Stimulated activated CD8-positive, alpha-beta memory T cell treated with anti-CD3 and anti-CD28 coated beads, Interleukin-4, amount 100 ng/mL, for 24 hours (primary cell): ENCODE results near the gene DDX3X.
"Not testable (repeated sequence)": the region's sequence is repeated elsewhere in the genome, so short reads cannot be mapped to it uniquely, and the experiment has no call there.

ENCODE experiments used
- DNase-seq: peaks from one replicate; pipeline ENCODE4 v3.0.0-alpha.2; 2020; ENCODE audit warnings: low read depth

DDX3X gene

DNA sequence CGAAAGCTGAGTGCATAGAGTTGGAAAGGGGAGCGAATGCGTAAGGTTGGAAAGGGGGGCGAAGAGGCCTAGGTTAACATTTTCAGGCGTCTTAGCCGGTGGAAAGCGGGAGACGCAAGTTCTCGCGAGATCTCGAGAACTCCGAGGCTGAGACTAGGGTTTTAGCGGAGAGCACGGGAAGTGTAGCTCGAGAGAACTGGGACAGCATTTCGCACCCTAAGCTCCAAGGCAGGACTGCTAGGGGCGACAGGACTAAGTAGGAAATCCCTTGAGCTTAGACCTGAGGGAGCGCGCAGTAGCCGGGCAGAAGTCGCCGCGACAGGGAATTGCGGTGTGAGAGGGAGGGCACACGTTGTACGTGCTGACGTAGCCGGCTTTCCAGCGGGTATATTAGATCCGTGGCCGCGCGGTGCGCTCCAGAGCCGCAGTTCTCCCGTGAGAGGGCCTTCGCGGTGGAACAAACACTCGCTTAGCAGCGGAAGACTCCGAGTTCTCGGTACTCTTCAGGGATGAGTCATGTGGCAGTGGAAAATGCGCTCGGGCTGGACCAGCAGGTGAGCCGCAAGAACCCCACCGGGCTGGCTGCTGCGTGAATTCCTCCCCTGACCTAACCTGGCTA lies at the start of gene DDX3X:
Gene DDX3X, plus strand, starts transcription at position 419 of the 619 bp plus-strand sequence. Its CDS starts 91 bp downstream, at position 510.
- DNase-seq: peak; percentile 79

DNA sequence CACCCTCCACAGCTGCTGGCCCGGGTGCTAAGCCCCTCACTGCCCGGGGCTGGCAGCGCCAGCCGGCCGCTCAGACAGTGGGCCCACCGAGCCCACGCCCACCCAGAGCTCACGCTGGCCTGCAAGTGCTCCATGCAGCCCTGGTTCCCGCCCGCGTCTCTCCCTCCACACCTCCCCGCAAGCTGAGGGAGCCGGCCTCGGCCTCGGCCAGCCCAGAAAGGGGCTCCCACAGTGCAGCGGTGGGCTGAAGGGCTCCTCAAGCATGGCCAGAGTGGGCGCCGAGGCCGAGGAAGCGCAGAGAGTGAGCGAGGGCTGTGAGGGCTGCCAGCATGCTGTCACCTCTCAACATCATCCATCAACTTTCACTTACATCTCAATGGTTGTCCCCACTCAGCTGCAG lies 48.0 kb upstream of the DDX3X start:
- DNase-seq: not testable (repeated sequence)

- DNase-seq: no peak
Measured at GRCh38 chrX:41288641-41289040, 45.3 kb upstream of the DDX3X start.

- DNase-seq: no peak
Measured at GRCh38 chrX:41289095-41289494, 44.9 kb upstream of the DDX3X start.

- DNase-seq: no peak
Measured at GRCh38 chrX:41291309-41291708, 42.7 kb upstream of the DDX3X start.

- DNase-seq: no peak
Measured at GRCh38 chrX:41293269-41293668, 40.7 kb upstream of the DDX3X start.

GRCh38 chrX:41300758-41301437 lies 33.1 kb upstream of the DDX3X start:
- no peak for DNase-seq

GRCh38 chrX:41301438-41301824 lies 32.5 kb upstream of the DDX3X start:
- DNase-seq: no peak

GRCh38 chrX:41302370-41302769 lies 31.6 kb upstream of the DDX3X start:
- no peak for DNase-seq

DNA sequence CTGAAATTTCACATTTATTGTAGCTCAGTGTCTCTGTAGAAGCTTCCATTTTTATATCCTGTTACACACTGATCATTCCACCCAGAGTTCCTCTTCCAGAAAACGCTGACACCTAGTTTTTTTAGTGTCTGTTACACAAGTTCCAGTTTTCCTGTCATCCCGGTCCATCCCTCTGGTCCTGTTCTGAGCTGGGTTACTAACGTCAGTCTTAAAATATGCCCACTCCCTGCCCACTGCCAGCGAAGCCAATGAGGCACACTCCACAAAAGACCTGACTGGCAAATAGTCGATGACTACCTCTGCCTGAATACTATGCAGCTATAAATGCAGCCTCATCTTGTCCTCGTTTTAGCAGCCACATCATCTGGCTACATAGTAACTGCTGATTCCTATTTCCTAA lies 30.9 kb upstream of the DDX3X start:
- DNase-seq: no peak

DNA sequence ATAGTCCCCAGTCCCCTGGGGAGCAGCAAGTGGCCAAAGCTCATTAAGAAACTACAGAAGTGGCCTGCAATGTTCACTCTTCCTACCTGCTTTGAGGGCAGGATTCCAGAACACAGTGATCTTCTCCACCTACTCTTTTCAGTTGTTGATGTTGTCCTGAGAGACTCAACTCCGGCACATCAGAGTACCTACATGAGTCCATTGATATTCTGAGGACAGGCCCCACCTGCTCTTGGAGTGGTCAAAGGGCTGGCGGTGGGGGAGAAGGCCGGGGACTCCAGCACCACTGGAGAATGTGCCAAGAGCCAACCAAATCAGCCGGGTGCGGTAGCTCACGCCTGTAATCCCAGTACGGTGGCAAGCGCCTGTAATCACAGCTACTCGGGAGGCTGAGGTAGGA lies 29.8 kb upstream of the DDX3X start:
- no peak for DNase-seq

- no peak for DNase-seq
Measured at GRCh38 chrX:41308884-41309647, 24.9 kb upstream of the DDX3X start.

DNA sequence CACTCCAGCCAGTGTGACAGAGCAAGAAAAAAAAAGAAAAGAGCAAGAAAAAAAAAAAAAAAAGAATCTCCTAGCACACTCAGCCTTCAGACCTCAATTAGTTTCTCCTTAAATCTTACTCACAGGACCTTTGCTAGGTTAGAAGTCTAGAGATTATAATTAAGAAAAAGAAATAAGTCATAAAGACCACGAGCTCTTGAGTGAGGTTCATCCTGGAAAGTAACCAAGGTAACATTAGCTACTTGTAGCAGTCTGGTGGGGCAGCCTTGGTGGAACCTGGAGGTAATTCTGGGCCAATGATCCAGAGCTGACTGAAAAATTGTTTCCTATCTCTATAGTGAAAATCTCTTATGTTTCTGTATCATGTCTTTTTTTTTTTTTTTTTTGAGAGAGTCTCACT lies 21.2 kb upstream of the DDX3X start:
- no peak for DNase-seq

- no peak for DNase-seq
Measured at GRCh38 chrX:41313419-41313818, 20.5 kb upstream of the DDX3X start.

DNA sequence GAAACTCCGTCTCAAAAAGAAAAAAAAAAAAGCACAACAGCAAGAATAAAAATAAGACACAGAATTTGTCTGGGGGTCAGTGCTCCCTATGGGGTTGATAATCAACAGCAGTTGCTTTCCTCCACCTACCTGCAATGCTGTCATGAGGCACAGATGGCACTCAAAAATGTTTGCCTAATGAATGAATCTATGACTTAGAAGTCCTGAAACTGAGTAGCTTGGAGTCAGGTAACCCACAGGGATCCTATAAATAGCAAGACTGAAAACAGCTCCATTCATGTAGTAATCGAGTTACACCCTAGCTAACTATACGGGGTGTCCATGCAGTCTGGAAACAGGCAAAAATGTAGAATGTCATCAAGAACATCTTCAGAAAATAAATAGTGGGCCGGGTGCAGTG lies 19.8 kb upstream of the DDX3X start:
- no peak for DNase-seq

DNA sequence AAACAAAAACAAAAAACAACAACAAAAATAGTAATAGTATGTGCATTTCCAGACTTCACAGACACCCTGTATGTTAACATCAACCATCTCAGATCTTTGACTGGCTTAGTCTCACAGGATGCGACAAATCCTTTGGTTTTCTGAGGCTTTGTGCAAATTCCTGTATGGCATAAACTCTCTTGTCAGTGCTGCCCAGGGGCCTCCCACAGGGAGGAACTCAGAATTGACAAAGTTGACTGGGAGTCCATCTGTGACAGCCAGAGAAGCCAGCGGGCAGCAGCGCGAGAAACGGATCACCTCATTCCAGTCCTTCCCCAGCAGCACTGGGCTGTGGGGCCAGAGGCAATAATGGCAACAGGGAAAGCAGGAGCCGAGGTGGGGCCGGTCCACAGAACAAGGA lies 19.1 kb upstream of the DDX3X start:
- no peak for DNase-seq

GRCh38 chrX:41316266-41316665 lies 17.7 kb upstream of the DDX3X start:
- DNase-seq: not testable (repeated sequence)

- no peak for DNase-seq
Measured at GRCh38 chrX:41317477-41318208, 16.3 kb upstream of the DDX3X start.

DNA sequence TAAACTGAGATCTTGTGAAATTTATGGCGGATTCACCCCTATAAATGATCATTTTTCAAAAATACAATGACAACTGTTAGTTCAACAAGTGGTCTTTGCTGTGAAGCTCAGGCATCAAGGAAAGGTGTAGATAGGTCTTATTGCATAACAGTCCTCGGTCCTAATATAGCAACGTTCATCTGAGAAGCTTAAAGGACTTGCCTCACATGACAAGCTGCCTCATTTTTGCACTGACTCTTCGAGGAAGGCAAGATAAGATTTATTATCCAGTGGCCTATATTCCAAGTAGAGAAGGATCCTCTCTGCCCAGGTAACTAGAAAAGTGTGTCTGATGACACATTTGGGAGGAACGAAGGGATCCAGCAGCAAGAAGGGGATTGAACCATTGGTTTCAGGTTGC lies 13.6 kb upstream of the DDX3X start:
- no peak for DNase-seq

DNA sequence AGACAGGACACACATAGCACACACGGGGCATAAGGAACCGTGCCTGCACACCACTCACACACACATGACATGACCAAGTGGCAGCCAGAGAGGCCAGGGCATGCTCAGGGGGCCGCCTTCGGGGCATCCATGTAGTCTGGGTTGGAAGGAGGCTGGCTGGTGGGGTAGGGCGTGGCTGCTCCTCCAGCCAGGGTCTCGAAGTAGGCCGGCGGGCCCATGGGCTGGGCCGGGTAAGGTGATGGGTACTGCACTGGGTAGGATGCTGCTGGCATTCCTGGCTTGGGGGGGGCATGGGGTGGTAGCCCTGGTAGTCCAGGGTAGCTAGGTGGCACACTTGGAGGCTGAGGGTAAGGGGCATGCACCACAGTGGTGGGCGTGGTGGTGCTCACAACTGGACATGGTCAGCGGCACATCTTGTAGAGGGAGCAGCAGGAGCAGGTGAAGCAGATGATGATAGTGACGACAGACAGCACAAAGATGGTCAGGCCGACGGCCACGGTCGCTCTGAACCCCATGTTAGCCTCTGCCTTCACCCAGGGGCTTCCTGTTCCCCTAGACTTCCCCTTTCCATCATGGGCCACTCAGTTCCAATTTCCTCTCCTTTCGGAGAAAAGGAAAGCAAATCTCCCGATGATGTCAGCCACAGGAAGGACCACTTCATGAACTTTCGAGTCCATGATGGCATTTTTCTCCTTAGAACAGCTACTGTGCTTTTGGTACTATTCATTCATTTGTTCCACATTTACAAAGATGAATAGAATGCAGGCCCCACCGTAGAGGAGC lies 10.9 kb upstream of the DDX3X start:
- no peak for DNase-seq

- DNase-seq: no peak
Measured at GRCh38 chrX:41326431-41326830, 7.5 kb upstream of the DDX3X start.

GRCh38 chrX:41327341-41327740 lies 6.6 kb upstream of the DDX3X start:
- DNase-seq: no peak
